PC-3 (cell line): ENCODE measurements around the gene TXNIP.

Source experiments
- EZH2 ChIP-seq: fragments of 300-600 bp; sonication (generic); IDR thresholded peaks from one replicate; pipeline ENCODE4 v1.6.1; 2017; ENCODE audit warnings: antibody characterized with exemption, mild to moderate bottlenecking, low read length; ENCODE audit not compliant: unreplicated experiment
- EZH2phosphoT487 ChIP-seq: fragments of 300-600 bp; sonication (generic); IDR thresholded peaks from 2 replicates; pipeline ENCODE4 v1.6.1; 2018; ENCODE audit warnings: mild to moderate bottlenecking, antibody characterized with exemption, low read length, borderline replicate concordance
- TF ChIP-seq, protein P1 (sequence below): fragments of 300-600 bp; sonication (generic); conservative IDR thresholded peaks from 2 replicates; pipeline ENCODE4 v1.5.1; 2017; ENCODE audit warnings: antibody characterized with exemption, low read depth, mild to moderate bottlenecking, low read length

DNA sequence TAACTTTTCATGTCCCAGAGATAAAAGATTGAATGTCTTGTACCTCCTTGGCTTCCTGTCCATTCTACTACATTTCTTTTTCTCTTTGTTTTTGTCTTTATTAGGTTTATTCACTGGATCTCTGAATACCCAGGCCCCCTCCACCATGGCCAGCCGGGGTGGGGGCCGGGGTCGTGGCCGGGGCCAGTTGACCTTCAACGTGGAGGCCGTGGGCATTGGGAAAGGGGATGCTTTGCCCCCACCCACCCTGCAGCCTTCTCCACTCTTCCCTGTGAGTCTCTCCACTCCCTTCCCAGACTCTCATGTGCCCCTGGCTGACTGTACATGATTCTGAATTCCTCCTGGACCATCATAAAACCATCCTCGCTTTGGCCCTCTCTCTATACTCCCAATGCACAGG lies 21.7 kb downstream of the TXNIP start:
- TF ChIP-seq, protein P1, sequence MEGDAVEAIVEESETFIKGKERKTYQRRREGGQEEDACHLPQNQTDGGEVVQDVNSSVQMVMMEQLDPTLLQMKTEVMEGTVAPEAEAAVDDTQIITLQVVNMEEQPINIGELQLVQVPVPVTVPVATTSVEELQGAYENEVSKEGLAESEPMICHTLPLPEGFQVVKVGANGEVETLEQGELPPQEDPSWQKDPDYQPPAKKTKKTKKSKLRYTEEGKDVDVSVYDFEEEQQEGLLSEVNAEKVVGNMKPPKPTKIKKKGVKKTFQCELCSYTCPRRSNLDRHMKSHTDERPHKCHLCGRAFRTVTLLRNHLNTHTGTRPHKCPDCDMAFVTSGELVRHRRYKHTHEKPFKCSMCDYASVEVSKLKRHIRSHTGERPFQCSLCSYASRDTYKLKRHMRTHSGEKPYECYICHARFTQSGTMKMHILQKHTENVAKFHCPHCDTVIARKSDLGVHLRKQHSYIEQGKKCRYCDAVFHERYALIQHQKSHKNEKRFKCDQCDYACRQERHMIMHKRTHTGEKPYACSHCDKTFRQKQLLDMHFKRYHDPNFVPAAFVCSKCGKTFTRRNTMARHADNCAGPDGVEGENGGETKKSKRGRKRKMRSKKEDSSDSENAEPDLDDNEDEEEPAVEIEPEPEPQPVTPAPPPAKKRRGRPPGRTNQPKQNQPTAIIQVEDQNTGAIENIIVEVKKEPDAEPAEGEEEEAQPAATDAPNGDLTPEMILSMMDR: no peak
- TF ChIP-seq EZH2 (no peak), EZH2phosphoT487 (no peak)
